Hepatocyte (in vitro differentiated cells): ENCODE results near the gene TNFSF4. TPM values are rescaled to one million over a fixed set of nuclear protein-coding genes. Genes with fewer than 3 reads are reported as not detected.

ENCODE experiments used
- DNase-seq: peaks from one replicate; pipeline ENCODE4 v3.0.0-alpha.2; 2016; ENCODE audit warnings: low spot score
- H2AFZ ChIP-seq: fragments of 200-600 bp; sonication (generic); 2 replicates; pipeline ENCODE4 v1.6.0; 2016; ENCODE audit warnings: antibody characterized with exemption, mild to moderate bottlenecking
- H3K27ac ChIP-seq: fragments of 200-600 bp; sonication (generic); 2 replicates; pipeline ENCODE4 v1.5.1; 2016; ENCODE audit warnings: mild to moderate bottlenecking
- H3K27me3 ChIP-seq: fragments of 200-600 bp; sonication (generic); 2 replicates; pipeline ENCODE4 v1.6.1; 2016
- H3K36me3 ChIP-seq: fragments of 200-600 bp; sonication (generic); replicated peaks from 2 replicates; pipeline ENCODE4 v1.5.1; 2016; ENCODE audit warnings: low read depth; ENCODE audit not compliant: insufficient read depth
- H3K4me1 ChIP-seq: fragments of 200-600 bp; sonication (generic); 2 replicates; pipeline ENCODE4 v1.5.1; 2016; ENCODE audit warnings: mild to moderate bottlenecking, moderate library complexity; ENCODE audit not compliant: insufficient read depth
- H3K4me2 ChIP-seq: fragments of 200-600 bp; sonication (generic); 2 replicates; pipeline ENCODE4 v1.6.0; 2016
- H3K4me3 ChIP-seq: fragments of 200-600 bp; sonication (generic); 2 replicates; pipeline ENCODE4 v1.5.1; 2016; ENCODE audit warnings: mild to moderate bottlenecking
- H3K79me2 ChIP-seq: fragments of 200-600 bp; sonication (generic); 2 replicates; pipeline ENCODE4 v1.6.0; 2017; ENCODE audit warnings: mild to moderate bottlenecking
- H3K9me2 ChIP-seq: fragments of 200-600 bp; sonication (generic); replicated peaks from 2 replicates; pipeline ENCODE4 v1.6.0; 2017; ENCODE audit warnings: mild to moderate bottlenecking; ENCODE audit not compliant: insufficient read depth
- H3K9me3 ChIP-seq: fragments of 200-600 bp; sonication (generic); 2 replicates; pipeline ENCODE4 v1.5.1; 2016; ENCODE audit warnings: low read depth, mild to moderate bottlenecking
- H4K20me1 ChIP-seq: fragments of 200-600 bp; sonication (generic); 2 replicates; pipeline ENCODE4 v1.6.0; 2016; ENCODE audit warnings: mild to moderate bottlenecking; ENCODE audit not compliant: insufficient read depth, poor library complexity, severe bottlenecking
- CTCF ChIP-seq: fragments of 200-600 bp; sonication (generic); IDR thresholded peaks from 2 replicates; pipeline ENCODE4 v1.5.1; 2016; ENCODE audit warnings: antibody characterized with exemption, mild to moderate bottlenecking; ENCODE audit not compliant: poor library complexity
- EZH2 ChIP-seq: fragments of 200-600 bp; sonication (generic); IDR thresholded peaks from 2 replicates; pipeline ENCODE4 v1.6.1; 2016; ENCODE audit warnings: antibody characterized with exemption, mild to moderate bottlenecking, borderline replicate concordance
- EZH2phosphoT487 ChIP-seq: fragments of 200-600 bp; sonication (generic); IDR thresholded peaks from one replicate; pipeline ENCODE4 v1.6.1; 2018; ENCODE audit warnings: antibody characterized with exemption, mild to moderate bottlenecking, low read depth, moderate library complexity; ENCODE audit not compliant: unreplicated experiment, severe bottlenecking
- WGBS: methylation state at CpG from one replicate; pipeline ENCODE4 v1.1.6; 2016; ENCODE audit warnings: low lambda C conversion rate; ENCODE audit errors: missing lambda C conversion rate; 5-methylcytosine and 5-hydroxymethylcytosine counted together
- polyA plus RNA-seq: library from polyadenylated mRNA; unstranded; fragments of >200 nt; fragmentation: Nextera tagmentation; extraction: Ambion mirVana; gene quantifications from 2 replicates; pipeline ENCODE4 v1.2.1, GENCODE V29; 2016
- total RNA-seq: library from RNA; depleted of rRNA; stranded (reverse); fragments of >200 nt; gene quantifications from 2 replicates; pipeline ENCODE4 v1.2.3, GENCODE V29; 2014

The TNFSF4 gene
- total and polyA plus RNA-seq, 2 experiments from 2014 or later, result 0.80 to 3.9 TPM

- H3K4me2 ChIP-seq, result no peak overlapping the region
- H3K4me3 ChIP-seq, result no peak overlapping the region
- H3K9me2 ChIP-seq, result no peaks in the 10 kb centered on the region
- no peaks in the 10 kb centered on the region for H3K4me1 ChIP-seq
- no peaks in the 10 kb centered on the region for H3K27me3 ChIP-seq
- no peak overlapping the region for H3K27ac ChIP-seq
- DNase-seq, result no peak
- no peaks in the 10 kb centered on the region for H3K36me3 ChIP-seq
- no peaks in the 10 kb centered on the region for H3K79me2 ChIP-seq
- no peak overlapping the region for H2AFZ ChIP-seq
- H3K9me3 ChIP-seq, result peaks cover 6% of the 10 kb centered on the region
- H4K20me1 ChIP-seq, result no peaks in the 10 kb centered on the region
- TF ChIP-seq EZH2phosphoT487, result no peak
- TF ChIP-seq EZH2, result no peak
- no peak for TF ChIP-seq CTCF
- 87% methylated on average over 2 of the region's 2 CpGs for WGBS
These were observed 36.0 kb downstream of the TNFSF4 start for GRCh38 chr1:173171152-173171551.

- Histone ChIP-seq H3K9me2 (no peaks in the 10 kb centered on the region), H3K79me2 (no peaks in the 10 kb centered on the region), H3K36me3 (no peaks in the 10 kb centered on the region), H4K20me1 (no peaks in the 10 kb centered on the region), H3K4me3 (no peak overlapping the region), H3K27ac (no peak overlapping the region), H3K4me2 (no peak overlapping the region), H3K4me1 (peaks cover 3% of the 10 kb centered on the region), H3K27me3 (no peaks in the 10 kb centered on the region), H3K9me3 (peaks cover 6% of the 10 kb centered on the region), H2AFZ (no peak overlapping the region)
- DNase-seq, result no peak
- WGBS, result 97% methylated on average over 2 of the region's 2 CpGs
- TF ChIP-seq EZH2, result no peak
- no peak for TF ChIP-seq EZH2phosphoT487
- TF ChIP-seq CTCF, result no peak
These were observed 38.2 kb downstream of the TNFSF4 start for GRCh38 chr1:173168941-173169340.

- H3K4me2 ChIP-seq, result peak overlapping the region; percentile 11
- H3K4me3 ChIP-seq, result no peak overlapping the region
- no peak for DNase-seq
- no peak for TF ChIP-seq CTCF
- TF ChIP-seq EZH2phosphoT487, result no peak
- no peak for TF ChIP-seq EZH2
- H3K36me3 ChIP-seq, result no peaks in the 10 kb centered on the region
- no peaks in the 10 kb centered on the region for H3K9me3 ChIP-seq
- H3K79me2 ChIP-seq, result no peaks in the 10 kb centered on the region
- no peaks in the 10 kb centered on the region for H3K27me3 ChIP-seq
- peak overlapping the region; percentile 32 for H2AFZ ChIP-seq
- no peaks in the 10 kb centered on the region for H4K20me1 ChIP-seq
- H3K27ac ChIP-seq, result no peak overlapping the region
- H3K9me2 ChIP-seq, result no peaks in the 10 kb centered on the region
- H3K4me1 ChIP-seq, result peaks cover 3% of the 10 kb centered on the region
- 20% methylated on average over 7 of the region's 7 CpGs for WGBS
These were observed 42.4 kb downstream of the TNFSF4 start for GRCh38 chr1:173164686-173165085.

GRCh38 chr1:173164178-173164577 lies 43.0 kb downstream of the TNFSF4 start:
- no peak for TF ChIP-seq EZH2phosphoT487
- no peak for TF ChIP-seq EZH2
- TF ChIP-seq CTCF, result no peak

More at GRCh38 chr1:173164178-173164577, 43.0 kb downstream of the TNFSF4 start:
- Histone ChIP-seq H3K9me3 (no peaks in the 10 kb centered on the region), H3K27me3 (no peaks in the 10 kb centered on the region), H2AFZ (peak overlapping the region; percentile 32), H3K4me2 (no peak overlapping the region), H4K20me1 (no peaks in the 10 kb centered on the region), H3K4me1 (peaks cover 3% of the 10 kb centered on the region), H3K36me3 (no peaks in the 10 kb centered on the region), H3K79me2 (no peaks in the 10 kb centered on the region), H3K4me3 (no peak overlapping the region), H3K9me2 (no peaks in the 10 kb centered on the region), H3K27ac (no peak overlapping the region)
- DNase-seq, result no peak
- WGBS, result 70% methylated on average over 1 of the region's 1 CpG
